Stimulated activated naive CD8-positive, alpha-beta T cell treated with anti-CD3 and anti-CD28 coated beads, Interleukin-15, Interleukin-2, amounts not matched to agents 100 U/mL and 50 U/mL, for 24 hours (primary cell): Measurements from ENCODE around the gene SRRM4.
"Not testable (repeated sequence)": the region's sequence is repeated elsewhere in the genome, so short reads cannot be mapped to it uniquely, and the experiment has no call there.

Experiments used
- ATAC-seq: fragments of 150-1000 bp; cut with Tn5 transposase; one replicate; pipeline ENCODE4 v1.10.0; 2021
- DNase-seq: peaks from one replicate; pipeline ENCODE4 v3.0.0; 2021

SRRM4 gene

DNA sequence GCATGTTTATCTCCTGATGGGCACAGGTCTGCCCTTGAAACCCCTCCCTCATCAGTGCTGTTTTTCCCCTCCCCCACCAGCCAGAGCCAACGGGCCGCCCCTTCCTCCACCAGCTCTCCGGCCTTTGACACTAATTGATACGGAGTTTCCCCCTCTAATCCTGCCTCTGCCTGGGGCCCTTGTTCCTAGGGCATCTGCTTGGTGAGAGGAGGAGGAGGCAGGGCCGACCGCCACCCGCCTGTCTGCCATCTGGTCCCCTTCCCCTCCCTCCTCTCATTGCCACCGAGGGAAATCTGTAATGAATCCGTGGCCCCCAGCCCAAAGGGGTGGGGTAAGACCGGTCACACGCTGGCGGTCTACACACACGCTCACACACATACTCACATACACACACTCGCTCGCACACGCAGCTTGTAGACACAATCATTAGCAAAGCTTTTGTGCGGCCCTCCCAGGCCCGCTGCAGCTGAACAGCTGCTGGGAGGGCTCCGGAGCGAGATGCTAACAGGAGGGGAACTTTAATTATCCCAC is 27.4 kb downstream of the SRRM4 start:
- no peak for DNase-seq
- no peak for ATAC-seq

- no peak for ATAC-seq
Observed at GRCh38 chr12:119011231-119011630, 29.9 kb downstream of the SRRM4 start.

DNA sequence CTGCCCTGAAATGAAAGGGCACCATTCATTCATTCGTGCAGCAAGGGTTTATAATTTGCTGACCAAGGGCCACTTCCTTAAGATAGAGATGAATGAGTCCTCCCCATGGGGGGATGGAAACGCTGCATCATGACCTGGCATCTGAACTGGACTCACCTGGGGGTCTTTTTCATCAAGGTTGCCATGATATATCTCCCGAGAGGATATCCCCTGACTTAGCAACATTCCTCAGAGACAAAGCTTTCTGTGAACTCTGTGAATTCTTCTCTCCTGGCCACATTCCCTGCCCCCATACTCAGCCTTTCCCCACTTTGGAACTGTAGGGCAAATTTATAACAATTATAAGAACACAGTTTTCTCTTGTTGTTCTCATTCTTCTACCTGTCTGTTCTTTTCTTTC is 30.8 kb downstream of the SRRM4 start:
- ATAC-seq: no peak
- DNase-seq: no peak

More at GRCh38 chr12:119011231-119011630, 29.9 kb downstream of the SRRM4 start:
- DNase-seq: no peak

DNA sequence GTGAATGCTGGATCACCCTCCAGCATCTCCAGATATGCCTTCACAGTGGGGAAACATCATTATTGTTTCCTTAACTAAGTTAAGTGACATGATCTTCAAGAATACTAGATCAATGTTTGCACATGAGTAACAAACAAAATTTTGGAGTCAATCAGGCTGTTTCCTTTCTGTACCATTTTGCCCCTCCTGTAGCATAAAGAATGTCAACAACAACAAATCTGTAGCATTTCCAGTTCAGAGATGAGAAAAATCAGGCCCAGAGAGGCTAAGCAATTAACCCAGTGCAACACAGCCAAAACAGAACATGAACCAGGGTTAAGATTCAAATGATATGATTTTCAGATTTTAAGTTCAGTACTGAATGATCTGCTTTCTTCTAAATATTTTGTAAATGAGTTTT is 31.7 kb downstream of the SRRM4 start:
- DNase-seq (no peak), ATAC-seq (no peak)

DNA sequence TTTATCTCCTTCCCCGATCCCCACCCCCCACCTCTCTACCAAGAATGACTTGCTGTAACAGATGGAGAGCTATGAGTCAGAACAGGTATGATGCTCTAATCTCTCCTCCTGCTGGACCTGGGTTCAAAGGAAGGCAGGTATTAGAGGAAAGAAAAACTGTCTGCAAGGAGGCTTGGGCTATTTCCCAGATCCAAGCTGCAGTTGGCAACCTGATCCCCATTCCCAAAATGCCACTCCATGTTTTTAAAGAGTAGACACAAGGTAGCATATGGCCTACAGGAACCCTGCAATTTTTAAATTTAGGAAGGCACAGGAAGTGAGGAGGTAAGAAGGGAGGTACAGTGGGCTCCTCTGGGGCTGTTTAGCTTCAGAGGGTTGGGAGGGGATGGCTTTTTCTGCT is 33.0 kb downstream of the SRRM4 start:
- ATAC-seq (no peak), DNase-seq (no peak)

- DNase-seq (no peak), ATAC-seq (no peak)
Observed at GRCh38 chr12:119016715-119017114, 35.4 kb downstream of the SRRM4 start.

GRCh38 chr12:119019166-119019565 is 37.8 kb downstream of the SRRM4 start:
- DNase-seq (no peak), ATAC-seq (no peak)

GRCh38 chr12:119020406-119021360 is 39.3 kb downstream of the SRRM4 start:
- no peak for ATAC-seq
- peak; percentile 22 for DNase-seq

GRCh38 chr12:119024356-119024755 is 43.0 kb downstream of the SRRM4 start:
- no peak for ATAC-seq
- no peak for DNase-seq

DNA sequence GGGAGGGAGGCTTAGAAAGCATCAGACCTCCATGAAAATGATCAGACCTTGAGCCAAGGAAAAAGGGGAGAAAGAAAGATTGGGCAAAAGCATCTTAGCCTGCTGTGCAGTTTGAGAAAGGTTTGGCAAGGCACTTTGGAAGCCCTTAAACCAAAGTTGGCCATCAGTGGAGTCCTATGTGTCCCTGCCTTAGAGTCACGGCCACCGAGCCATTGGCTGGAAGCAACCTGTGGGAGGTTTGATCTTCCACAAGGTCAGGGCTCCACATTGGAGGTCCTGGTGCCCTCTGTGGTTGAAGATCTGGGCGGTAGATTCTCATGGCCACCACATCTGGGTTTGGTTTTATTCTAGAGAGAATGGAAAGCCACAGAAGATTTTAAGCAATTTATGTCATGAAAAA is 44.4 kb downstream of the SRRM4 start:
- no peak for ATAC-seq
- no peak for DNase-seq

GRCh38 chr12:119033332-119033731 is 52.0 kb downstream of the SRRM4 start:
- not testable (repeated sequence) for ATAC-seq, DNase-seq

- no peak for ATAC-seq
- DNase-seq: peak; percentile 11
Observed at GRCh38 chr12:119036878-119037825, 55.8 kb downstream of the SRRM4 start.

GRCh38 chr12:119044094-119044493 is 62.8 kb downstream of the SRRM4 start:
- DNase-seq (no peak), ATAC-seq (no peak)

GRCh38 chr12:119047641-119048040 is 66.3 kb downstream of the SRRM4 start:
- DNase-seq: no peak
- no peak for ATAC-seq

GRCh38 chr12:119050663-119051062 is 69.3 kb downstream of the SRRM4 start:
- DNase-seq (no peak), ATAC-seq (no peak)

DNA sequence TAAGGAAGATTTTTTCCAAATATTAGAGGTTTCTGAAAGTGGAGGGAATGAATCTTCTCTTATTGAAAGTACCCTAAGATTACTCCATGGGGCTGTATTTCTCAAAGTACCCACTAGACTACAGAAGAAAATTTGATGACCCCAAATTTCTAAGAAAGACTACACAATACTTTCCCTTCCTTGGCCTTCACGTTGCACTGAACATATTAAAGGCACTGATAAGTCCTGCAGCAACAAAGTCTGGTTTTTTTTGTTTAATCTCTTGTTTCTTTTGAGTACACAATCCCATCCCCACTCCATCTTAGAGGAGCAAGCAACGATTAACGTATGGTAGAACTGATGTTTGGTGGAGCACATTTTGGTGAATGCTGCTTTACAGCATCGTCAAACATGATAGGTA is 70.1 kb downstream of the SRRM4 start:
- no peak for ATAC-seq
- no peak for DNase-seq

DNA sequence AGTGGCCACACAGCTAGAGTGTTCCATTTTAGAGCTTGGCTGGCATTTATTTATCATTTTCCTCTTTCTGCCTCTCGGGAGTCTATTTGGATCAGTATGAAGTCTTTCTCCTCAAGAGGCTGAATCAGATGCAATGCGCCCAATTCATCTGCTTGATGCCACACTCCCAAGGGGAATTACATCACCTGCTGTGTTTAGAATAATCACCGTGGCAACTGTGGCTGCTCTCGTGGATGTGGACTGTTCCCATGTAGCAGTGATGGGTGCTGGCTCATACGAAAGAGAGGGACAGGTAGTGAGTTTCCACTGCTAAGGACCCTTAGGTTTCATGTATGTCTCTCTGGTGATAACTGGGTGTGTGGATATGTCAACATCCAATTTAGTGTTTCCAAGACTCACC is 70.7 kb downstream of the SRRM4 start:
- DNase-seq: no peak
- ATAC-seq: no peak

DNA sequence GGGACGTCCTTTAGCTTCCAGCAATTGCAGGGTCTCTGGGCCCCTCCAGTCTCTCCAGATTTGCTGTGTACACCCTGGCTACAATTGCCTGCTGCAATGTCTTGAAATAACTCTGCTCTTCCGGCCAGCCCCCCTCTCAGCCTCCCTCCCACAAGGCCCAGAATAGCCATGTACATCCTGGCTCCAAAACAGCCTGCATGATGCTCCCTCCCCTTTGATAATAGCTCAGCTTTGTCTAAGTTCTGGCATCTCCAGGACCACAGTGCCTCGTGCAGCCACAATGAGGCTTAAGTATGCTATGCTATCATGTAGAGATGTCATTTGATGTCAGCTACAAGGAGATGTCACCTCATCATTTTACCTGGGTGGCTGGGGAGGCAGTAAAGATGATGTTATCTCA is 74.6 kb downstream of the SRRM4 start:
- no peak for ATAC-seq
- no peak for DNase-seq

- DNase-seq (peak; percentile 21), ATAC-seq (no peak)
Observed at GRCh38 chr12:119060847-119061796, 79.8 kb downstream of the SRRM4 start.

- no peak for DNase-seq
- ATAC-seq: no peak
Observed at GRCh38 chr12:119068129-119068856, 87.0 kb downstream of the SRRM4 start.

GRCh38 chr12:119069147-119069642 is 87.9 kb downstream of the SRRM4 start:
- ATAC-seq (no peak), DNase-seq (no peak)
